Measurements from ENCODE around the gene SUPT20HL2. TPM values are rescaled to one million over a fixed set of nuclear protein-coding genes. Genes with fewer than 3 reads are reported as not detected.
"Not testable (repeated sequence)": the region's sequence is repeated elsewhere in the genome, so short reads cannot be mapped to it uniquely, and the experiment has no call there.

Gene SUPT20HL2
- total RNA-seq, 1 experiment from 2014 or later, result not detected

- BruUV-seq (replicated peaks); H3K27me3 ChIP-seq (ENCODE audit: low read length); H3K4me3 ChIP-seq (ENCODE audit: low read length); H3K4me2 ChIP-seq (ENCODE audit: low read length); H3K36me3 ChIP-seq (ENCODE audit: low read depth, low read length); H3K9ac ChIP-seq (ENCODE audit: low read length); H3F3A ChIP-seq (ENCODE audit: low read length, unreplicated experiment); POLR2A ChIA-PET (ENCODE audit: unreplicated experiment); H4K20me1 ChIP-seq (ENCODE audit: low read length); intact Hi-C loops (cut with micrococcal nuclease); ATAC-seq; H3K79me2 ChIP-seq (ENCODE audit: low read length); CTCF ChIA-PET; H2AFZ ChIP-seq (ENCODE audit: low read length); H3K9me2 ChIP-seq (replicated peaks; ENCODE audit: low read length); H3K9me3 ChIP-seq (ENCODE audit: low read length); H3K27ac ChIP-seq (ENCODE audit: low read length); DNase-seq; H3K4me1 ChIP-seq (ENCODE audit: insufficient read depth, low read length): not testable (repeated sequence)
Measured at GRCh38 chrX:24308803-24309202, 5.1 kb downstream of the SUPT20HL2 start.

- Histone ChIP-seq H3K9me3 (ENCODE audit: low read length) (no peaks in the 10 kb centered on the region), H3K27ac (ENCODE audit: low read length) (no peak overlapping the region), H3F3A (ENCODE audit: low read length, unreplicated experiment) (no peaks in the 10 kb centered on the region), H3K9me2 (replicated peaks; ENCODE audit: low read length) (no peaks in the 10 kb centered on the region), H3K4me2 (ENCODE audit: low read length) (no peak overlapping the region), H2AFZ (ENCODE audit: low read length) (no peak overlapping the region), H4K20me1 (ENCODE audit: low read length) (no peaks in the 10 kb centered on the region), H3K27me3 (ENCODE audit: low read length) (no peaks in the 10 kb centered on the region), H3K36me3 (ENCODE audit: low read depth, low read length) (no peaks in the 10 kb centered on the region), H3K9ac (ENCODE audit: low read length) (no peak overlapping the region), H3K79me2 (ENCODE audit: low read length) (no peaks in the 10 kb centered on the region), H3K4me1 (ENCODE audit: insufficient read depth, low read length) (no peaks in the 10 kb centered on the region), H3K4me3 (ENCODE audit: low read length) (no peak overlapping the region)
- POLR2A ChIA-PET (ENCODE audit: unreplicated experiment), result no interaction called here
- DNase-seq (no peak), ATAC-seq (no peak)
- intact Hi-C loops (cut with micrococcal nuclease), result no loop called here
- BruUV-seq (replicated peaks), result no TSS peak
- CTCF ChIA-PET, result no interaction called here
- TF ChIP-seq EZH2phosphoT487 (IDR thresholded peaks at IDR 0.05; ENCODE audit: borderline replicate concordance, low read length) (no peak), CTCF (conservative IDR thresholded peaks at IDR 0.05; ENCODE audit: low read depth, low read length) (no peak; the same call in 1 of the 2 replicates), EZH2 (IDR thresholded peaks at IDR 0.05; ENCODE audit: low read length, unreplicated experiment) (no peak)
Measured at GRCh38 chrX:24306440-24306839, 7.4 kb downstream of the SUPT20HL2 start.

GRCh38 chrX:24305905-24306304 is 8.0 kb downstream of the SUPT20HL2 start:
- H4K20me1 ChIP-seq (ENCODE audit: low read length), result no peaks in the 10 kb centered on the region
- H3K27me3 ChIP-seq (ENCODE audit: low read length), result no peaks in the 10 kb centered on the region
- CTCF ChIA-PET, result no interaction called here
- no TSS peak for BruUV-seq (replicated peaks)
- POLR2A ChIA-PET (ENCODE audit: unreplicated experiment), result no interaction called here
- no peak overlapping the region for H2AFZ ChIP-seq (ENCODE audit: low read length)
- no peaks in the 10 kb centered on the region for H3K79me2 ChIP-seq (ENCODE audit: low read length)
- no peak overlapping the region for H3K27ac ChIP-seq (ENCODE audit: low read length)
- ATAC-seq, result no peak
- no peak for DNase-seq
- intact Hi-C loops (cut with micrococcal nuclease), result no loop called here
- no peaks in the 10 kb centered on the region for H3K36me3 ChIP-seq (ENCODE audit: low read depth, low read length)
- no peak overlapping the region for H3K4me3 ChIP-seq (ENCODE audit: low read length)
- H3K9ac ChIP-seq (ENCODE audit: low read length), result no peak overlapping the region
- H3K4me2 ChIP-seq (ENCODE audit: low read length), result no peak overlapping the region
- no peaks in the 10 kb centered on the region for H3K4me1 ChIP-seq (ENCODE audit: insufficient read depth, low read length)
- no peaks in the 10 kb centered on the region for H3K9me2 ChIP-seq (replicated peaks; ENCODE audit: low read length)
- H3F3A ChIP-seq (ENCODE audit: low read length, unreplicated experiment), result no peaks in the 10 kb centered on the region
- H3K9me3 ChIP-seq (ENCODE audit: low read length), result no peaks in the 10 kb centered on the region
- TF ChIP-seq EZH2phosphoT487 (IDR thresholded peaks at IDR 0.05; ENCODE audit: borderline replicate concordance, low read length) (no peak), EZH2 (IDR thresholded peaks at IDR 0.05; ENCODE audit: low read length, unreplicated experiment) (no peak), CTCF (conservative IDR thresholded peaks at IDR 0.05; ENCODE audit: low read depth, low read length) (no peak)

Measured in PC-3 (cell line).